ENCODE data around the gene CYP24A1.

CYP24A1 gene

DNA sequence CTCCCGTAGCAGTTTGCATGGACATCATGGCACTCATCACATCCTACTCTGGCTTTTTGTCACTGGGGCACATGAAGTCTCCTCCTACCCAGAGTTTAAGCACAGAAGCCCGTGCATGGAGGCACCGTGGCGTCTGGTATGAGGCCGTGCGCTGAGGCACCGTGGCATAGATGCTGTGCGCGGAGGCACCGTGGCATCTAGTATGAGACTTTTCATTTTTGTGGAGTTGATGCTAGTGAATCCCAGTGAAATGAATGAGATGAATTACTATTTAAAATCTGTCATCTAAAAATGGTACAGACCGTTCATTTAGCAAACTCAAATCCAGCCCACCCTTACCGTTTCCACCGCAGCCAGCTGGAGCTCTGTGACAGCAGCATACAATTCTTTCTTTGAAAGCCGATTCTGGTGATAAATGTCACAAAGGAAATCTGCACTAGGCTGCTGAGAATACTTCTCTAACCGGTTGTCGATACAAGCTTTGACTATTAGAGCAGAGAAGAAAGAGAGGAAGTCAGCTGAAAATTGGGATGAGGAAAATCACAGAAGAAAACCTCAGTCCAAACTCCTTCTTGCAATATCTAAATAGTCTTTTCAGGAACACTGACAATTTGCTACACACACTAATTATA, 11.3 kb downstream of the CYP24A1 start:
- no peaks in the 10 kb centered on the region for H3K4me1 ChIP-seq (ENCODE audit: control insufficient read depth, insufficient read depth, low read length, unreplicated experiment)
- no peaks in the 10 kb centered on the region for H3K36me3 ChIP-seq (ENCODE audit: insufficient read depth, low read length)
- no peaks in the 10 kb centered on the region for H3K79me2 ChIP-seq (ENCODE audit: control insufficient read depth, insufficient read depth, low read length, unreplicated experiment)
- H3K4me3 ChIP-seq (ENCODE audit: low read depth, low read length), result no peak overlapping the region
- H2AFZ ChIP-seq (ENCODE audit: low read length, unreplicated experiment), result no peak overlapping the region
- H3K27ac ChIP-seq (ENCODE audit: low read depth, low read length), result no peak overlapping the region
- peaks cover 8% of the 10 kb centered on the region for H3K27me3 ChIP-seq (ENCODE audit: insufficient read depth, low read length)

DNA sequence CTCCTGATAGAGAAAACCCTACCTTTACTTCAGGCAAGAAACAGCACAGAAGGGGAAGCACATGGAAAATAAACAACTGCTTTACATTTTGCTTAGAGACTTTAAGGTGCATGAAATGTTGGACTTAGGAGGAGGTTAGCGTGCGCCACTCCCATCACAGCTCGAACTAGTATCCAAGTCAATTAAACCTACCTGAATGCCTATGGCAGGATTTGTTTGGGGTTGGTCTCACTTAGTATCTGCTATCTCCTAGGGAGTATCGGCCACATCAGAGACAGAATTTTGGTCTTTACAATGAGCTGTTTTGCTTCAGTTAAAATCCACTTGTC, 12.0 kb downstream of the CYP24A1 start:
- no peaks in the 10 kb centered on the region for H3K36me3 ChIP-seq (ENCODE audit: insufficient read depth, low read length)
- no peaks in the 10 kb centered on the region for H3K79me2 ChIP-seq (ENCODE audit: control insufficient read depth, insufficient read depth, low read length, unreplicated experiment)
- H2AFZ ChIP-seq (ENCODE audit: low read length, unreplicated experiment), result no peak overlapping the region
- peaks cover 11% of the 10 kb centered on the region for H3K27me3 ChIP-seq (ENCODE audit: insufficient read depth, low read length)
- no peaks in the 10 kb centered on the region for H3K4me1 ChIP-seq (ENCODE audit: control insufficient read depth, insufficient read depth, low read length, unreplicated experiment)
- H3K4me3 ChIP-seq (ENCODE audit: low read depth, low read length), result no peak overlapping the region
- H3K27ac ChIP-seq (ENCODE audit: low read depth, low read length), result no peak overlapping the region

DNA sequence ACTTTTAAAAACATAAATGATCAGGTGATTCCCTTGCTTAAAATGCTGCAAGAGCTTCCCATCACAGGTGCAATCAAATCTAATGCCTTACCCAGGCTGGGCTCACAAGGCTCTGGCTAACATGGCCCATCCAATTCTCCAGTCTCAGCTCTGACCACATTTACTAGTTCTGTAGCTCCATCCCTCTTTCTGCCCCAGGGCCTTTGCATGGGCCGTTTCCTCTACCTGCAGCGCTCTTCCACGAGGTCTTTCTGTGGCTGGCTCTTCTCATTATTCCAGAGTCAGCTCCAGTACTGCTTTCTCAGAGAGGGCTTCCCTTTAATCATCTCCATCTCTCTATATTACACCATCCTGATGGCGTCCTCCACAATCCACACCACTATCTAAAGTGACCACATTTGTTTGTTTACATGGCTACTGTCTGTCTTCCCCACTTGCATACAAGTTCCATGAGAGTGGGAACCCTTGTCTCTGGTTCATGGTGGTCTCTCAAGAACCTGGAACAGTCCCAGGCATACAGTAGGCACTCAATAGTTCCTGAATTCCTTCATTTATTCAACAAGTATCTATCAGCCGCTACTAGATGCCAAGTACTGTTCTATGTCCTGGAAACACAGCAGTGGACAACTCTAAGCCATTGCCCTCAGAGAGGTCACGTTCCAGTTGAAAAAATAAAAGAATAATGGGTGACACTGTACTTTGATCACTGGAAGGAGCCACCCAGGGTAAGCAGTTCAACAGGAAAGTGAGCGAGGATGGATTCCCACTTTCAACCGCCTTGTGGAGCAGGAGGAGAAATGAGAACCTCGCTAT, 12.6 kb downstream of the CYP24A1 start:
- Histone ChIP-seq H2AFZ (ENCODE audit: low read length, unreplicated experiment) (no peak overlapping the region), H3K4me3 (ENCODE audit: low read depth, low read length) (no peak overlapping the region), H3K27ac (ENCODE audit: low read depth, low read length) (no peak overlapping the region), H3K36me3 (ENCODE audit: insufficient read depth, low read length) (no peaks in the 10 kb centered on the region), H3K4me1 (ENCODE audit: control insufficient read depth, insufficient read depth, low read length, unreplicated experiment) (no peaks in the 10 kb centered on the region), H3K79me2 (ENCODE audit: control insufficient read depth, insufficient read depth, low read length, unreplicated experiment) (no peaks in the 10 kb centered on the region), H3K27me3 (ENCODE audit: insufficient read depth, low read length) (peaks cover 13% of the 10 kb centered on the region)

DNA sequence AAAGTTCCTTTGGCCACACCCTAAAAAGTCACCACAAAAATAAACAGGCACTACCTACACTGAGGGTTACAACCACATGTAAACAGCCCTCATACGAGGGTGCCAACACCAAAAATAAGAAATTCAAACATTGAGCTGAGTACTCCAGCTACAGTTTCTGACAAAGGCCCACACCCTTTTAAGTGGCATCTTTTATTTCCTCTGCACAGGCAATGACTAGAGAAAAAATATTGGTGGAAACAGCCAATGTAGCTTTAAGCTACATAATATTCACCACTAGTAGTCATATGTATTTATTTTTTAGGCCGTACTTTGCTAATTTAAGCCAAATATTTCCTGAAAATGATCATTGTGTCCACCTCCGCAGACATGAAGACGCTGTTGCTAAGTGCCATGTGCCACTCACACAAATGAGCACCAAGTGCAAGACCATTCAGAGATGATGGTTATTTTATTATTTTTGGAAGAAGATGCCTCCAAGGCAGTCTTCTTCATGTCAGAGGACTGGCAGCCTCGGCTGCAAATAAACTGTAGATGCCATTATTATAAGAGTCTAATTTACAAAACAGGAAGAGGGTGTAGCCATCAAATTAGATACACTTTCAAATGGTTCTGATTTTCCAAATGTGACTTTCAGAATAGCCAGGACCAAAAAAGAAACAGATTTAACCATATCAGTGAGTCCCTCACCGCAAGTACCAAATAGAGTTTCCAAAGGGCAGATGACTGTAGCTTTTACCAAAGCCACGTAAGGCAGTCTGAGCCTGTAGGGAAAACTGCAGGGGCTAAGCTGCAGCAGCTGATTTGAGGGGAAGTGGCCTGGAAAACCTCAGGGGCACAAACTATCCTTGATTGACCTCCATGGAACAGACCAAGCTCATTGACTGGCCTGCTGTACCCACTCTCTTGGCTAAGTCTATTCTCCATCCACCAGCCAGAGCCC, 13.4 kb downstream of the CYP24A1 start:
- H3K36me3 ChIP-seq (ENCODE audit: insufficient read depth, low read length), result no peaks in the 10 kb centered on the region
- H3K79me2 ChIP-seq (ENCODE audit: control insufficient read depth, insufficient read depth, low read length, unreplicated experiment), result no peaks in the 10 kb centered on the region
- no peak overlapping the region for H3K27ac ChIP-seq (ENCODE audit: low read depth, low read length)
- H3K4me1 ChIP-seq (ENCODE audit: control insufficient read depth, insufficient read depth, low read length, unreplicated experiment), result no peaks in the 10 kb centered on the region
- no peak overlapping the region for H2AFZ ChIP-seq (ENCODE audit: low read length, unreplicated experiment)
- H3K27me3 ChIP-seq (ENCODE audit: insufficient read depth, low read length), result peaks cover 13% of the 10 kb centered on the region
- H3K4me3 ChIP-seq (ENCODE audit: low read depth, low read length), result no peak overlapping the region

DNA sequence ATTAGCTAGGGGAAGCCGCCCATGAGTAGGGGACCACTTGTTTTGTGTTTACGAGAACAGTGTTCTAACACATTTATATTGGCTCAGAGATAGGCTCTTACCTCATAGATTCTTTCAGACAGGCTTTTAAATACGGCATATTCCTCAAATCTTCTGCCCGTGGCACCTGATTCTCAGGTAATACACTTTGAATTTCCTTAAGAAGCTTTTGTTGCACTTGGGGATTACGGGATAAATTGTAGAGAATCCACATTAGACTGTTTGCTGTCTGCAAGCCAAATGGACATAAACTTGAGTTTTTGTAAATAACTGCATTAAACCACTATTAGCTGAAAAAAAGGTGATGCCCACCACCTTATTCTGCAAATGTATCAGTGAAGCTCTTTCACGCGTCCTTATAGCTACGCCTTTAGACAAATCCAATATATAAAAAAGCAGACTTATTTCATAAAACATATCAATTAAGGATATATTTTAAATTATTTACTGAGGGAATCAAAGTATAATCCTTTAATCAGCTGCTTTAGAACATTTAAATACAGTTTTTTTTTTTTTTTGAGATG, 14.8 kb downstream of the CYP24A1 start:
- Histone ChIP-seq H3K4me3 (ENCODE audit: low read depth, low read length) (no peak overlapping the region), H3K27me3 (ENCODE audit: insufficient read depth, low read length) (peaks cover 13% of the 10 kb centered on the region), H3K36me3 (ENCODE audit: insufficient read depth, low read length) (no peaks in the 10 kb centered on the region), H3K4me1 (ENCODE audit: control insufficient read depth, insufficient read depth, low read length, unreplicated experiment) (no peaks in the 10 kb centered on the region), H2AFZ (ENCODE audit: low read length, unreplicated experiment) (no peak overlapping the region), H3K27ac (ENCODE audit: low read depth, low read length) (no peak overlapping the region), H3K79me2 (ENCODE audit: control insufficient read depth, insufficient read depth, low read length, unreplicated experiment) (no peaks in the 10 kb centered on the region)

DNA sequence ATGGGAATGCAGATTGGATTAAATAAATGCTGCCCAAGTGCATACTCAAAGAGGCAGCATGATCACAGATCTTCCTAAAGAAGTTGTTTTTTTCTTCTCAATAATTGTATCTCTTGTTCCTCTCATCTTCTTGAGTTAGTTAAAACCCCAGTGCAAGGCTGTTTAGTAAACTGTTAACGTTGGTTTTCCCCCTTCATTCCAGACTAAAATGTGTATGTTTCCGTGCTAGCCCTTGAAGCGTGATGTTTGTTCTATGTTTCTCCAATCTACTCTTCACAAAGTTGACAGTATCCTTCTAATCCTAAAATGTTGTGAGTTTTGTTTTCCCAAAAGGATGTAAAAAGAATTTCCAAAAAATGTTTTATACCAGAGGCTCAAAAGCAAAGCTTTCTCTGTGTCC, 15.6 kb downstream of the CYP24A1 start:
- H3K27me3 ChIP-seq (ENCODE audit: insufficient read depth, low read length), result peaks cover 13% of the 10 kb centered on the region
- H3K4me1 ChIP-seq (ENCODE audit: control insufficient read depth, insufficient read depth, low read length, unreplicated experiment), result no peaks in the 10 kb centered on the region
- no peak overlapping the region for H3K4me3 ChIP-seq (ENCODE audit: low read depth, low read length)
- H3K36me3 ChIP-seq (ENCODE audit: insufficient read depth, low read length), result no peaks in the 10 kb centered on the region
- H2AFZ ChIP-seq (ENCODE audit: low read length, unreplicated experiment), result no peak overlapping the region
- H3K79me2 ChIP-seq (ENCODE audit: control insufficient read depth, insufficient read depth, low read length, unreplicated experiment), result no peaks in the 10 kb centered on the region
- no peak overlapping the region for H3K27ac ChIP-seq (ENCODE audit: low read depth, low read length)

DNA sequence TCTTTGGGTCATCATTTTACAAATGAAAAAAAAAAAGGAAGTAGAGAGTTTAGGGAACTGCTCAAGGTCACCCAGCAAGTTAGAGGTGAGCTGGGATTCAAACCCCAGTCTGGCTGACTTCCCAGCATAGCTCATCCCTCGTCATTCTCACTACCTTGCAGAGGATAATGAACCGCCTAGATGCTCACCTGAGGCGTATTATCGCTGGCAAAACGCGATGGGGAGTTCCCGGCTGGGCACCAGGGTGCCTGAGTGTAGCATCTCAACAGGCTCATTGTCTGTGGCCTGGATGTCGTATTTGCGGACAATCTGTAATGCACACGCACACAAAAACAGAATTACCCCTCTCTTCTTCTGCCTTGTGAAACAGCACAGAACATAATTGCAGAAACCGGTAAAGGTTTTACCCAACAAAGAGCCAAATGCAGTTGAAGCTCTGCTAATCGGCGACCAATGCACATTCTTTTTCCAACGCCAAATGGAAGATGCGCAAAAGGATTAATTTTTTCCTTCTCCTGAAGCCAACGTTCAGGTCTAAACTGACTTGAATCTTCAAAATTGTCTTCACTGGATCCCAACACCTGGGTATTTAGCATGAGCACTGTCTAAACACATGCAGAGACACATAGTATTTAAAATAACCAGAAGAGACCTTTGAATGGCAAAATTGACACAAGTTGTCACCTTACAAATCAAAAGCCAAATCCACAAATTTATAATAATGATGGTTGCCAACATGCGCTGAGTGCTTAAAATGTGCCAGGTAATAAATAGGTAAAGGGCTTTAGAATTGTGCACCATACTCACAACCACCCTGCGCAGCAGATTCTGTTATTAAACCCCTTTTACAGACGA, 16.6 kb downstream of the CYP24A1 start:
- no peak overlapping the region for H3K27ac ChIP-seq (ENCODE audit: low read depth, low read length)
- no peaks in the 10 kb centered on the region for H3K36me3 ChIP-seq (ENCODE audit: insufficient read depth, low read length)
- no peaks in the 10 kb centered on the region for H3K4me1 ChIP-seq (ENCODE audit: control insufficient read depth, insufficient read depth, low read length, unreplicated experiment)
- H3K4me3 ChIP-seq (ENCODE audit: low read depth, low read length), result no peak overlapping the region
- peaks cover 13% of the 10 kb centered on the region for H3K27me3 ChIP-seq (ENCODE audit: insufficient read depth, low read length)
- H2AFZ ChIP-seq (ENCODE audit: low read length, unreplicated experiment), result no peak overlapping the region
- H3K79me2 ChIP-seq (ENCODE audit: control insufficient read depth, insufficient read depth, low read length, unreplicated experiment), result no peaks in the 10 kb centered on the region

DNA sequence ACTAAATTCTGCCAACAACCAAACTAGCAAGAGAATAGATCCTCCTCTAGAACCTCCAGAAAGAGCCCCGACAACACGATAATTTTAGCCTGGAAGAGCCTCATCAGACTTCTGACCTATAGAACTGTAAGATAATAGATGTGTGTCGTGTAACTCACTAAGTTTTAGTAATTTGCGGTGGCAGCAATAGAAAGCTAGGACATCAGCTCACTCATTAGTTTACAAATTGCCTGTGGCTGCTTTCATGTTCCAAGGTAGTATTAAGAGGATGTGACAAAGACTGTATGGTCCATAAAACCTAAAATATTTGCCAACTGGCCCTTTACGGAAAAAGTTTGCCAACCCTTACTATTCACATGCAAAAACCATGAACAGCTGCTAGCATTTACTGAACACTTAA, 17.3 kb downstream of the CYP24A1 start:
- Histone ChIP-seq H3K36me3 (ENCODE audit: insufficient read depth, low read length) (no peaks in the 10 kb centered on the region), H3K27ac (ENCODE audit: low read depth, low read length) (no peak overlapping the region), H2AFZ (ENCODE audit: low read length, unreplicated experiment) (no peak overlapping the region), H3K4me1 (ENCODE audit: control insufficient read depth, insufficient read depth, low read length, unreplicated experiment) (no peaks in the 10 kb centered on the region), H3K27me3 (ENCODE audit: insufficient read depth, low read length) (peaks cover 13% of the 10 kb centered on the region), H3K79me2 (ENCODE audit: control insufficient read depth, insufficient read depth, low read length, unreplicated experiment) (no peaks in the 10 kb centered on the region), H3K4me3 (ENCODE audit: low read depth, low read length) (no peak overlapping the region)

DNA sequence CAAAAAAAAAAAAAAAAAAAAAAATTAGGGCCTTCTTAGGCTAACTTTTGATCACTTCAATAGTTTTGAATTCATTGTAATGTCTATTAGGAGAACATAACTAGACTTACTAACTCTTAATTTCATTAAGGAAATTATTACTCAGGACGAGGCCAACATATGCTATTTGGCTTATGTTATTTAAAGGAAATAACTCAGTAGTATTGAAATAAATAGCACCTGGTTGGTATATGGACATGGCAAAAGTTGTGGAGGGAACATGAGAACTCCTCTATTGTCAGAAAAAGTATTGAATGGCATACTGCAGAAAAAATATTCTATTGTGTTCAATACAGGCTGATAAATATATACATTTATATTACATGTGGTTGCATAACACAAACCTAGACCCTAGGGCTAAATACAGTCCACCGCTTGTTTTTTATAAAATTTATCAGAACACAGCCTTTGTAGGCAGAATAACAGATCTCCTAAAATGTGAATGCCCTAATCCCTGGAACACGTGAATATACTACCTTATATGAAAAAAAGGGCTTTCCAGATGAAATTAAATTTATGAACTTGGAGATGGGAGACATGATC, 18.0 kb downstream of the CYP24A1 start:
- Histone ChIP-seq H3K4me1 (ENCODE audit: control insufficient read depth, insufficient read depth, low read length, unreplicated experiment) (no peaks in the 10 kb centered on the region), H3K27me3 (ENCODE audit: insufficient read depth, low read length) (peaks cover 13% of the 10 kb centered on the region), H3K79me2 (ENCODE audit: control insufficient read depth, insufficient read depth, low read length, unreplicated experiment) (no peaks in the 10 kb centered on the region), H3K36me3 (ENCODE audit: insufficient read depth, low read length) (no peaks in the 10 kb centered on the region), H3K27ac (ENCODE audit: low read depth, low read length) (no peak overlapping the region), H3K4me3 (ENCODE audit: low read depth, low read length) (no peak overlapping the region), H2AFZ (ENCODE audit: low read length, unreplicated experiment) (no peak overlapping the region)
